Smooth muscle cell (in vitro differentiated cells): ENCODE measurements around the gene ATP8A2. TPM values are rescaled to one million over a fixed set of nuclear protein-coding genes. Genes with fewer than 3 reads are reported as not detected.

Experiments used
- DNase-seq: peaks from one replicate; lab custom pipeline; 2025; ENCODE audit not compliant: unreplicated experiment; lab: John Stamatoyannopoulos, UW
- H2AFZ ChIP-seq: fragments of 200-600 bp; sonication (generic); 2 replicates; pipeline ENCODE4 v1.6.0; 2016; ENCODE audit warnings: antibody characterized with exemption, low read depth, mild to moderate bottlenecking
- H3F3A ChIP-seq: fragments of 200-600 bp; sonication (generic); 2 replicates; pipeline ENCODE4 v1.6.0; 2017; ENCODE audit warnings: antibody characterized with exemption, low read depth
- H3K27ac ChIP-seq: fragments of 200-600 bp; sonication (generic); 2 replicates; pipeline ENCODE4 v1.5.1; 2016; ENCODE audit warnings: low read depth, mild to moderate bottlenecking
- H3K27me3 ChIP-seq: fragments of 200-600 bp; sonication (generic); 2 replicates; pipeline ENCODE4 v1.6.1; 2016; ENCODE audit warnings: low read depth, mild to moderate bottlenecking
- H3K36me3 ChIP-seq: fragments of 200-600 bp; sonication (generic); 2 replicates; pipeline ENCODE4 v1.5.1; 2016; ENCODE audit warnings: low read depth
- H3K4me1 ChIP-seq: fragments of 200-600 bp; sonication (generic); 2 replicates; pipeline ENCODE4 v1.5.1; 2016; ENCODE audit warnings: low read depth
- H3K4me2 ChIP-seq: fragments of 200-600 bp; sonication (generic); 2 replicates; pipeline ENCODE4 v1.6.0; 2016; ENCODE audit warnings: mild to moderate bottlenecking
- H3K4me3 ChIP-seq: fragments of 200-600 bp; sonication (generic); 2 replicates; pipeline ENCODE4 v1.5.1; 2016; ENCODE audit warnings: mild to moderate bottlenecking
- H3K79me2 ChIP-seq: fragments of 200-600 bp; sonication (generic); 2 replicates; pipeline ENCODE4 v1.6.0; 2016; ENCODE audit warnings: low read depth, mild to moderate bottlenecking
- H3K9ac ChIP-seq: fragments of 200-600 bp; sonication (generic); 2 replicates; pipeline ENCODE4 v1.6.0; 2016; ENCODE audit warnings: low read depth
- H3K9me3 ChIP-seq: fragments of 200-600 bp; sonication (generic); replicated peaks from 2 replicates; pipeline ENCODE4 v1.5.1; 2016; ENCODE audit warnings: low read depth
- H4K20me1 ChIP-seq: fragments of 200-600 bp; sonication (generic); 2 replicates; pipeline ENCODE4 v1.6.0; 2016; ENCODE audit warnings: low read depth
- WGBS: methylation state at CpG from one replicate; pipeline ENCODE4 v1.1.7; 2016; ENCODE audit warnings: low lambda C conversion rate; 5-methylcytosine and 5-hydroxymethylcytosine counted together
- polyA plus RNA-seq: library from polyadenylated mRNA; unstranded; fragments of >200 nt; fragmentation: Nextera tagmentation; extraction: Ambion mirVana; gene quantifications from 2 replicates; pipeline ENCODE4 v1.2.1, GENCODE V29; 2016
- total RNA-seq: library from RNA; depleted of rRNA; stranded (reverse); fragments of >200 nt; gene quantifications from 2 replicates; pipeline ENCODE4 v1.2.3, GENCODE V29; 2014
- TF ChIP-seq, protein P1 (sequence below): fragments of 200-600 bp; sonication (generic); IDR thresholded peaks from 2 replicates; pipeline ENCODE4 v1.5.1; 2017; ENCODE audit warnings: borderline replicate concordance, mild to moderate bottlenecking, antibody characterized with exemption; ENCODE audit not compliant: insufficient read depth, poor library complexity, severe bottlenecking

ATP8A2 gene
- total and polyA plus RNA-seq, 2 experiments from 2014 or later, result under 0.01 to 0.06 TPM

DNA sequence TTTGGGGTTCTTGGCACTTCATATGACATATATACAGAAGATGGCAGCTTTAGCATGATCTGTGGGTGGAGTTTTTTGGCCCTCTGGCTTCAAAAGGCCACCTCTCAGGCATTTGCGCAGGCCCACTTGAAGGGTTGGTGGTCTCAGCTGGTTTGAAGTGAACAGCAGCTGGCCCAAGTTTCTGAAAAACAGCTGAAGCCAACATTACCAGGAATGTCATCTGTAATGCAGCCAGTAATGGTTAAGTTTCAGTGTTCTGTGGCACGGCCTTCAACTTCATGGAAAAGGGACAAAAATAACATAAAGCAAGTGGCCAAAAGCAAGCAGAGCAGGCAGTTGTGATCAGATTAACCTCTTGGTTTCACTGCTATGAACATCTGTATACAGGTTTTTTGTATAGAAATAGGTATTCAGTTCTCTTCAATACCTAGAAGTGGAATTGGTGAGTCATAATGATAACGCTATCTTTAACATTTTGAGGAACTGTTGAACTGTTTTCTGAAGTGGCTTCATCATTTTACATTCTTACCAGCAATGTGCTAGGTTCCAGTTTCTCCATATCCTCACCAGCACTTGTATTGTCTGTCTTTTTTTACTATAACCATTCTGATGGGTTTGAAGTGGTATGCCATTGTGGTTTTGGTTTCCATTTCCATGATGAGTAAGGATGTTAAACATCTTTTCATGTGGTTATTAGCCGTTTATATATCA is 434.6 kb downstream of the ATP8A2 start:
- Histone ChIP-seq H2AFZ (no peak overlapping the region), H4K20me1 (no peaks in the 10 kb centered on the region), H3K4me2 (no peak overlapping the region), H3K4me1 (no peaks in the 10 kb centered on the region), H3K9ac (no peak overlapping the region), H3K9me3 (no peaks in the 10 kb centered on the region), H3K4me3 (no peak overlapping the region), H3K27me3 (no peaks in the 10 kb centered on the region), H3K79me2 (no peaks in the 10 kb centered on the region), H3K27ac (no peak overlapping the region), H3K36me3 (no peaks in the 10 kb centered on the region), H3F3A (no peaks in the 10 kb centered on the region)
- WGBS, result 64% methylated on average over 4 of the region's 4 CpGs
- DNase-seq, result no peak
- TF ChIP-seq, protein P1, sequence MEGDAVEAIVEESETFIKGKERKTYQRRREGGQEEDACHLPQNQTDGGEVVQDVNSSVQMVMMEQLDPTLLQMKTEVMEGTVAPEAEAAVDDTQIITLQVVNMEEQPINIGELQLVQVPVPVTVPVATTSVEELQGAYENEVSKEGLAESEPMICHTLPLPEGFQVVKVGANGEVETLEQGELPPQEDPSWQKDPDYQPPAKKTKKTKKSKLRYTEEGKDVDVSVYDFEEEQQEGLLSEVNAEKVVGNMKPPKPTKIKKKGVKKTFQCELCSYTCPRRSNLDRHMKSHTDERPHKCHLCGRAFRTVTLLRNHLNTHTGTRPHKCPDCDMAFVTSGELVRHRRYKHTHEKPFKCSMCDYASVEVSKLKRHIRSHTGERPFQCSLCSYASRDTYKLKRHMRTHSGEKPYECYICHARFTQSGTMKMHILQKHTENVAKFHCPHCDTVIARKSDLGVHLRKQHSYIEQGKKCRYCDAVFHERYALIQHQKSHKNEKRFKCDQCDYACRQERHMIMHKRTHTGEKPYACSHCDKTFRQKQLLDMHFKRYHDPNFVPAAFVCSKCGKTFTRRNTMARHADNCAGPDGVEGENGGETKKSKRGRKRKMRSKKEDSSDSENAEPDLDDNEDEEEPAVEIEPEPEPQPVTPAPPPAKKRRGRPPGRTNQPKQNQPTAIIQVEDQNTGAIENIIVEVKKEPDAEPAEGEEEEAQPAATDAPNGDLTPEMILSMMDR, result no peak

DNA sequence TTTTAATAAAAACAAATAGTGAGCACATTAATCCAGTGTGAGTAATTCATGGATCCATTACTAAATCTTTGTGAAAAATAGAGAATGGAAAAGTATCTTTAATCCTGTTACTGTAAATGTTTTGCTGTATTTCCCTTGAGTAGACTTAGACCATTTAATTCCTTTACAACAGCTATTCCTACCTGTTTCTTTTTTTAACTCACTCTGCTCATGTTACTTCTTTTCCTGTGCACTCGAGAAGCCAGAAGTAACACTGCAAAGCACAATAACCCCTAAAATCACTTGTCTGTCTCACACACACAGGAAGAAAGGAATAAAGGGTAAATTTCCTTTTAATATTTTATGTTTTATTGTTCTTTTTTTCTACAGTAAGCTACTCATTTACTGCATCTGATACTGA is 435.8 kb downstream of the ATP8A2 start:
- DNase-seq, result no peak
- no peak overlapping the region for H2AFZ ChIP-seq
- H3K9me3 ChIP-seq, result no peaks in the 10 kb centered on the region
- no peak overlapping the region for H3K4me3 ChIP-seq
- no peaks in the 10 kb centered on the region for H3K27me3 ChIP-seq
- TF ChIP-seq, protein P1, result no peak
- no peaks in the 10 kb centered on the region for H3K4me1 ChIP-seq
- H3F3A ChIP-seq, result no peaks in the 10 kb centered on the region
- 86% methylated on average over 1 of the region's 1 CpG for WGBS
- H3K9ac ChIP-seq, result no peak overlapping the region
- no peaks in the 10 kb centered on the region for H4K20me1 ChIP-seq
- no peak overlapping the region for H3K4me2 ChIP-seq
- no peaks in the 10 kb centered on the region for H3K79me2 ChIP-seq
- no peak overlapping the region for H3K27ac ChIP-seq
- no peaks in the 10 kb centered on the region for H3K36me3 ChIP-seq

DNA sequence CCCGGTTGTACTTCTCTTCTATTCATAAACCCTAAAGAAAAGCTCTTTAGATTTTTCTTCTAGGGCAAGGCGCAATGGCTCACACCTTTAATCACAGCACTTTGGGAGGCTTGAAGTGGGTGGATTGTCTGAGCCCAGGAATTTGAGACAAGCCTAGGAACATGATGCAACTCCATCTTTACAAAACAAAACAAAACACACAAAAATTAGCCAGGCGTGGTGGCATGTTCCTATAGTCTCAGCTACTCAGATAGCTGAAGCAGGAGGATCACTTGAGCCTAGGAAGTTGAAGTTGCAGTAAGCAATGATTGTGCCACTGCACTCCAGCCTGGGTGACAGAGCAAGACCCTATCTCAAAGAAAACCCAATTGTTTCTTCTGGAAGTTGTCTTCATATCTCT is 439.7 kb downstream of the ATP8A2 start:
- WGBS, result 82% methylated on average over 3 of the region's 3 CpGs
- TF ChIP-seq, protein P1, result no peak
- no peaks in the 10 kb centered on the region for H3K79me2 ChIP-seq
- H3K36me3 ChIP-seq, result no peaks in the 10 kb centered on the region
- H4K20me1 ChIP-seq, result no peaks in the 10 kb centered on the region
- H3K27me3 ChIP-seq, result no peaks in the 10 kb centered on the region
- H3K4me3 ChIP-seq, result no peak overlapping the region
- H3K27ac ChIP-seq, result no peak overlapping the region
- H2AFZ ChIP-seq, result no peak overlapping the region
- no peak overlapping the region for H3K4me2 ChIP-seq
- H3K9ac ChIP-seq, result no peak overlapping the region
- H3F3A ChIP-seq, result no peaks in the 10 kb centered on the region
- no peak for DNase-seq
- no peaks in the 10 kb centered on the region for H3K4me1 ChIP-seq
- no peaks in the 10 kb centered on the region for H3K9me3 ChIP-seq

DNA sequence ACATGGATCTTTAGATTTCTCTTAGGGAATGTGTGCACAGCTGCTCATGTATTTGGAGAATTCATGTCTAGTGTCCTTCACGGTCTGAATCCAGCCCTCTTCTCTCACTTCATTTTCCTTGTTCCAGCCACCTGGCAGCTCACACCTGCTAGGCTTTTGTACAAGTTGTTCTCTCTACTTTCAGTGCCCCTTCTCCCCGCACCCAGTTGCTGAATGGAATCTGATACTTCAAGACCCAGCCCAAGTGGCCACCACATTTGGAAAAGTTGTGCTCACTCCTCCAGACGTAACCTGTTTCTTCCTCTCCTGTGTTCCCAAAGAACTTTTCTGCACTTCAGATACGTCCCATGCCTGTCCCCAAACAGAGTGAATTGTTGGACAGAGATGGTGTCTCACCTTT is 444.5 kb downstream of the ATP8A2 start:
- Histone ChIP-seq H3K4me1 (peaks cover 6% of the 10 kb centered on the region), H3K27ac (no peak overlapping the region), H4K20me1 (no peaks in the 10 kb centered on the region), H3K36me3 (no peaks in the 10 kb centered on the region), H3K9ac (no peak overlapping the region), H3K9me3 (no peaks in the 10 kb centered on the region), H3K4me3 (no peak overlapping the region), H3K79me2 (no peaks in the 10 kb centered on the region), H2AFZ (no peak overlapping the region), H3K27me3 (no peaks in the 10 kb centered on the region), H3F3A (no peaks in the 10 kb centered on the region), H3K4me2 (no peak overlapping the region)
- no peak for DNase-seq
- TF ChIP-seq, protein P1, result no peak
- WGBS, result 93% methylated on average over 4 of the region's 4 CpGs
